Measurements from ENCODE around the gene DPT. TPM values are rescaled to one million over a fixed set of nuclear protein-coding genes. Genes with fewer than 3 reads are reported as not detected.

The DPT gene
- total and polyA plus RNA-seq, 4 experiments from 2014 or later = not detected

GRCh38 chr1:168752171-168752832, 23.3 kb upstream of the DPT start:
- intact Hi-C loops (cut with micrococcal nuclease) = no loop called here
- Histone ChIP-seq H3K36me3 (ENCODE audit: insufficient read depth, low read length) (no peaks in the 10 kb centered on the region), H3K9me3 (ENCODE audit: control insufficient read depth in 1 of 2, low read length in 2 of 2) (no peaks in the 10 kb centered on the region), H3K4me1 (ENCODE audit: insufficient read depth, low read length) (no peaks in the 10 kb centered on the region), H3K27ac (ENCODE audit: low read depth, low read length) (no peak overlapping the region), H3K27me3 (ENCODE audit: insufficient read depth, low read length) (no peaks in the 10 kb centered on the region), H3K4me3 (ENCODE audit: low read length in 2 of 2) (no peak overlapping the region)
- Mint-ChIP-seq H3K36me3 (no peaks in the 10 kb centered on the region), H3K27me3 (peaks cover 14 to 18% of the 10 kb centered on the region in 2 donors), H3K4me3 (no peak overlapping the region), H3K4me1 (no peaks in the 10 kb centered on the region), H3K9me3 (no peaks in the 10 kb centered on the region), H3K27ac (no peak overlapping the region)
- CTCF ChIA-PET (ENCODE audit: partially characterized antibody) = no interaction called here
- POLR2A ChIA-PET (ENCODE audit: partially characterized antibody) = no interaction called here
- no peak for DNase-seq

- Histone ChIP-seq H3K27ac (ENCODE audit: low read depth, low read length) (no peak overlapping the region), H3K36me3 (ENCODE audit: insufficient read depth, low read length) (no peaks in the 10 kb centered on the region), H3K4me1 (ENCODE audit: insufficient read depth, low read length) (no peaks in the 10 kb centered on the region), H3K4me3 (ENCODE audit: low read length in 2 of 2) (no peak overlapping the region), H3K27me3 (ENCODE audit: insufficient read depth, low read length) (no peaks in the 10 kb centered on the region), H3K9me3 (ENCODE audit: control insufficient read depth in 1 of 2, low read length in 2 of 2) (no peaks in the 10 kb centered on the region)
- intact Hi-C loops (cut with micrococcal nuclease) = no loop called here
- POLR2A ChIA-PET (ENCODE audit: partially characterized antibody) = no interaction called here
- no peak overlapping the region for H3K27ac Mint-ChIP-seq
- DNase-seq = no peak
- H3K9me3 Mint-ChIP-seq = peaks cover 0 to 2% (median 0%) of the 10 kb centered on the region in 8 donors
- no peaks in the 10 kb centered on the region for H3K36me3 Mint-ChIP-seq
- no peaks in the 10 kb centered on the region for H3K4me1 Mint-ChIP-seq
- CTCF ChIA-PET (ENCODE audit: partially characterized antibody) = no interaction called here
- H3K27me3 Mint-ChIP-seq = peaks cover 14 to 18% of the 10 kb centered on the region in 2 donors
- H3K4me3 Mint-ChIP-seq = no peak overlapping the region
These were observed 22.2 kb upstream of the DPT start for GRCh38 chr1:168751195-168751650.

DNA sequence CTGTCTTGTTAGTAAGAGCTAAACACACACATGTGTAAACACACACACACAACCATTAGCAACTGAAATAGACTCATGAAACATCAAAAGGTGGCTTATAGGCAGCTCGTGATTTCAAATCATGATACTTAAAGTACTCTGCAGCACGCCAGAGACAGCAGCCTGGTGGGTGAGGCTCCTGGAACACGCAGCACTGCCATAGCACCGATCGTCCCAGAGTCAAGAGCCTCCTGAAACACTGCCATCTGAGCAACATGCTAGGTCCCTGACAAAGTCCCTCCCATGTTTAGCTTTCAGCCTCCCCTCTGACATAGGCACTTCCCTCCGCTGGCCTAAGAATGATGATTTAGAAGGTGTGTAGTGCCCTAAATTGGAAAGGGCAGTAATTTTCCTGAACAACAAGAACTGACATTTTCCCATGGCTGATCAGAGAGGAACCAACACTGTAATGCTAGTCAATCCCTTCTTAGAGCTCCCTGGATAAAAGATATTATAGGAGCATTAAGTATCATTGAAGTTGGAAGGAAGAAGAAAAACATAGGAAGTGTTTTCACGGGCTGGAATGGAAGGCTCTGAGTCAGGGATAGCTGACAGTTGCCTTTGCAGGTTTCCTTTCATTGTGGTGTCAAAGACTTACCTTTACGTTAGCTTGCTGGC, 14.1 kb upstream of the DPT start:
- no peaks in the 10 kb centered on the region for H3K27me3 Mint-ChIP-seq
- intact Hi-C loops (cut with micrococcal nuclease) = no loop called here
- ChIA-PET POLR2A (ENCODE audit: partially characterized antibody) (no interaction called here), CTCF (ENCODE audit: partially characterized antibody) (no interaction called here)
- Histone ChIP-seq H3K27ac (ENCODE audit: low read depth, low read length) (no peak overlapping the region), H3K27me3 (ENCODE audit: insufficient read depth, low read length) (no peaks in the 10 kb centered on the region), H3K4me1 (ENCODE audit: insufficient read depth, low read length) (no peaks in the 10 kb centered on the region), H3K9me3 (ENCODE audit: control insufficient read depth in 1 of 2, low read length in 2 of 2) (no peaks in the 10 kb centered on the region), H3K36me3 (ENCODE audit: insufficient read depth, low read length) (no peaks in the 10 kb centered on the region), H3K4me3 (ENCODE audit: low read length in 2 of 2) (no peak overlapping the region)
- no peak overlapping the region for H3K27ac Mint-ChIP-seq
- no peaks in the 10 kb centered on the region for H3K4me1 Mint-ChIP-seq
- DNase-seq = no peak
- peaks cover 0 to 4% (median 0%) of the 10 kb centered on the region in 8 donors for H3K9me3 Mint-ChIP-seq
- no peak overlapping the region for H3K4me3 Mint-ChIP-seq
- H3K36me3 Mint-ChIP-seq = no peaks in the 10 kb centered on the region

DNA sequence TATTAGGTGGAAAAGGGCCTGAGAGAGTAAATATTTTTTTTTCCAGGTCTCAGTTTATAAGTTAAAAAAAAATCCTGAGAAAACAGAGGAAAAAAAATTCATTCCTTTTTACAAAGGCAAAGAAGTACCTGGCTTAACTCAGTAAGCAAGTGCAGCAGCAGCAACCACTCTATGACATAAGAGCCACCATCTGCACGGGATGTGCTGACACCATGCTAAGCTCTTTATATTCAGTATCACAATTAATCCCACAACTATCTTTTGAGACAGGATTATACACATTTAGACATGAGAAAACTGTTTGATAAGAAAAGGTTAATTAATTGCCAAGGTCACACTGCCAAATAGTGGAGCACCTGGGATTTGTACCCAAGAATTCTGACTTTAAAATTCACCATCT, 13.4 kb upstream of the DPT start:
- no peak for DNase-seq
- H3K27me3 ChIP-seq (ENCODE audit: insufficient read depth, low read length) = no peaks in the 10 kb centered on the region
- Mint-ChIP-seq H3K4me1 (no peaks in the 10 kb centered on the region), H3K36me3 (no peaks in the 10 kb centered on the region), H3K27me3 (no peaks in the 10 kb centered on the region), H3K27ac (no peak overlapping the region), H3K9me3 (peaks cover 0 to 4% (median 0%) of the 10 kb centered on the region in 8 donors), H3K4me3 (no peak overlapping the region)
- intact Hi-C loops (cut with micrococcal nuclease) = no loop called here
- CTCF ChIA-PET (ENCODE audit: partially characterized antibody) = no interaction called here
- no peak overlapping the region for H3K27ac ChIP-seq (ENCODE audit: low read depth, low read length)
- H3K9me3 ChIP-seq (ENCODE audit: control insufficient read depth in 1 of 2, low read length in 2 of 2) = no peaks in the 10 kb centered on the region
- POLR2A ChIA-PET (ENCODE audit: partially characterized antibody) = no interaction called here
- no peaks in the 10 kb centered on the region for H3K4me1 ChIP-seq (ENCODE audit: insufficient read depth, low read length)
- H3K36me3 ChIP-seq (ENCODE audit: insufficient read depth, low read length) = no peaks in the 10 kb centered on the region
- no peak overlapping the region for H3K4me3 ChIP-seq (ENCODE audit: low read length in 2 of 2)

GRCh38 chr1:168739908-168740307, 10.9 kb upstream of the DPT start:
- H3K4me1 Mint-ChIP-seq = no peaks in the 10 kb centered on the region
- peaks cover 2 to 3% of the 10 kb centered on the region in 2 donors for H3K27me3 Mint-ChIP-seq
- DNase-seq = no peak
- H3K27ac ChIP-seq (ENCODE audit: low read depth, low read length) = no peak overlapping the region
- ChIA-PET POLR2A (ENCODE audit: partially characterized antibody) (no interaction called here), CTCF (ENCODE audit: partially characterized antibody) (no interaction called here)
- intact Hi-C loops (cut with micrococcal nuclease) = no loop called here
- H3K4me3 Mint-ChIP-seq = no peak overlapping the region
- H3K4me1 ChIP-seq (ENCODE audit: insufficient read depth, low read length) = no peaks in the 10 kb centered on the region
- no peaks in the 10 kb centered on the region for H3K27me3 ChIP-seq (ENCODE audit: insufficient read depth, low read length)
- H3K9me3 Mint-ChIP-seq = no peaks in the 10 kb centered on the region
- no peaks in the 10 kb centered on the region for H3K36me3 Mint-ChIP-seq
- H3K4me3 ChIP-seq (ENCODE audit: low read length in 2 of 2) = no peak overlapping the region
- no peak overlapping the region for H3K27ac Mint-ChIP-seq
- no peaks in the 10 kb centered on the region for H3K9me3 ChIP-seq (ENCODE audit: control insufficient read depth in 1 of 2, low read length in 2 of 2)
- H3K36me3 ChIP-seq (ENCODE audit: insufficient read depth, low read length) = no peaks in the 10 kb centered on the region

- H3K27ac Mint-ChIP-seq = no peak overlapping the region
- no peak overlapping the region for H3K27ac ChIP-seq (ENCODE audit: low read depth, low read length)
- no peaks in the 10 kb centered on the region for H3K9me3 ChIP-seq (ENCODE audit: control insufficient read depth in 1 of 2, low read length in 2 of 2)
- no peaks in the 10 kb centered on the region for H3K36me3 ChIP-seq (ENCODE audit: insufficient read depth, low read length)
- intact Hi-C loops (cut with micrococcal nuclease) = no loop called here
- H3K9me3 Mint-ChIP-seq = no peaks in the 10 kb centered on the region
- H3K4me3 Mint-ChIP-seq = no peak overlapping the region
- peaks cover 3 to 6% of the 10 kb centered on the region in 2 donors for H3K27me3 Mint-ChIP-seq
- no peaks in the 10 kb centered on the region for H3K4me1 ChIP-seq (ENCODE audit: insufficient read depth, low read length)
- no peaks in the 10 kb centered on the region for H3K36me3 Mint-ChIP-seq
- no peak overlapping the region for H3K4me3 ChIP-seq (ENCODE audit: low read length in 2 of 2)
- DNase-seq = no peak
- H3K4me1 Mint-ChIP-seq = no peaks in the 10 kb centered on the region
- ChIA-PET POLR2A (ENCODE audit: partially characterized antibody) (no interaction called here), CTCF (ENCODE audit: partially characterized antibody) (no interaction called here)
- no peaks in the 10 kb centered on the region for H3K27me3 ChIP-seq (ENCODE audit: insufficient read depth, low read length)
These were observed 7.5 kb upstream of the DPT start for GRCh38 chr1:168736520-168736919.

GRCh38 chr1:168735974-168736373, 7.0 kb upstream of the DPT start:
- POLR2A ChIA-PET (ENCODE audit: partially characterized antibody) = no interaction called here
- H3K27ac ChIP-seq (ENCODE audit: low read depth, low read length) = no peak overlapping the region
- H3K27ac Mint-ChIP-seq = no peak overlapping the region
- H3K27me3 ChIP-seq (ENCODE audit: insufficient read depth, low read length) = no peaks in the 10 kb centered on the region
- H3K9me3 ChIP-seq (ENCODE audit: control insufficient read depth in 1 of 2, low read length in 2 of 2) = no peaks in the 10 kb centered on the region
- no peaks in the 10 kb centered on the region for H3K4me1 Mint-ChIP-seq
- no peaks in the 10 kb centered on the region for H3K9me3 Mint-ChIP-seq
- intact Hi-C loops (cut with micrococcal nuclease) = no loop called here
- H3K27me3 Mint-ChIP-seq = peaks cover 3 to 6% of the 10 kb centered on the region in 2 donors
- no peak for DNase-seq
- no peak overlapping the region for H3K4me3 ChIP-seq (ENCODE audit: low read length in 2 of 2)
- H3K36me3 ChIP-seq (ENCODE audit: insufficient read depth, low read length) = no peaks in the 10 kb centered on the region
- no peaks in the 10 kb centered on the region for H3K36me3 Mint-ChIP-seq
- H3K4me1 ChIP-seq (ENCODE audit: insufficient read depth, low read length) = no peaks in the 10 kb centered on the region
- H3K4me3 Mint-ChIP-seq = no peak overlapping the region
- CTCF ChIA-PET (ENCODE audit: partially characterized antibody) = interaction anchor here (1.3 kb wide), 1 partner anchor 30 kb away, joined by 3 read pairs; no protein-coding TSS in a partner anchor

Measured in CD4-positive, alpha-beta memory T cell (primary cell).